GM23338 (cell line): ENCODE data around the gene TMEM209. TPM values are rescaled to one million over a fixed set of nuclear protein-coding genes. Genes with fewer than 3 reads are reported as not detected.

Experiments
- ATAC-seq: fragments of 200-7000 bp; cut with Tn5 transposase; 3 replicates; pipeline ENCODE4 v1.9.1; 2020
- DNase-seq: peaks from one replicate; pipeline ENCODE4 v3.0.0-alpha.2; 2015; ENCODE audit warnings: low spot score
- H2AFZ ChIP-seq: fragments of 200-600 bp; sonication (generic); 2 replicates; pipeline ENCODE4 v1.8.0; 2016; ENCODE audit warnings: antibody characterized with exemption, mild to moderate bottlenecking, moderate library complexity
- H3F3A ChIP-seq: fragments of 200-600 bp; sonication (generic); replicated peaks from 2 replicates; pipeline ENCODE4 v1.8.0; 2017; ENCODE audit warnings: antibody characterized with exemption, mixed run types, low read depth
- H3K27ac ChIP-seq: fragments of 200-600 bp; sonication (generic); 2 replicates; pipeline ENCODE4 v1.6.1; 2016; ENCODE audit warnings: low read depth
- H3K27me3 ChIP-seq: fragments of 200-600 bp; sonication (generic); 2 replicates; pipeline ENCODE4 v1.8.0; 2016; ENCODE audit warnings: mild to moderate bottlenecking, mixed run types, moderate library complexity; ENCODE audit not compliant: insufficient read depth
- H3K36me3 ChIP-seq: fragments of 200-600 bp; sonication (generic); 2 replicates; pipeline ENCODE4 v1.8.0; 2016; ENCODE audit warnings: mild to moderate bottlenecking; ENCODE audit not compliant: insufficient read depth
- H3K4me1 ChIP-seq: fragments of 200-600 bp; sonication (generic); 2 replicates; pipeline ENCODE4 v1.8.0; 2016; ENCODE audit warnings: mild to moderate bottlenecking, moderate library complexity; ENCODE audit not compliant: insufficient read depth
- H3K4me2 ChIP-seq: fragments of 200-600 bp; sonication (generic); 2 replicates; pipeline ENCODE4 v1.7.1; 2017; ENCODE audit warnings: mixed run types
- H3K4me3 ChIP-seq: fragments of 200-600 bp; sonication (generic); 2 replicates; pipeline ENCODE4 v1.6.1; 2016; ENCODE audit warnings: mixed run types
- H3K79me2 ChIP-seq: fragments of 200-600 bp; sonication (generic); replicated peaks from 2 replicates; pipeline ENCODE4 v1.8.0; 2017; ENCODE audit warnings: mild to moderate bottlenecking; ENCODE audit not compliant: insufficient read depth
- H3K9me2 ChIP-seq: fragments of 200-600 bp; sonication (generic); 2 replicates; pipeline ENCODE4 v1.8.0; 2017; ENCODE audit not compliant: insufficient read depth
- H4K20me1 ChIP-seq: fragments of 200-600 bp; sonication (generic); replicated peaks from 2 replicates; pipeline ENCODE4 v1.8.0; 2017; ENCODE audit warnings: mild to moderate bottlenecking; ENCODE audit not compliant: insufficient read depth
- H3K27ac Mint-ChIP-seq: 2 replicates; pipeline ENCODE4 v1.8.0; 2020; ENCODE audit warnings: inconsistent platforms, mild to moderate bottlenecking, moderate library complexity, mixed read lengths
- H3K27me3 Mint-ChIP-seq: 3 replicates; pipeline ENCODE4 v1.8.0; 2022; ENCODE audit warnings: low read depth, mild to moderate bottlenecking, moderate library complexity, mixed read lengths, inconsistent platforms; ENCODE audit not compliant: insufficient read depth, poor library complexity
- H3K36me3 Mint-ChIP-seq: 3 replicates; pipeline ENCODE4 v1.8.0; 2021; ENCODE audit warnings: low read depth, mild to moderate bottlenecking, inconsistent platforms, moderate library complexity, mixed read lengths
- H3K4me1 Mint-ChIP-seq: 3 replicates; pipeline ENCODE4 v1.8.0; 2020; ENCODE audit warnings: mild to moderate bottlenecking, inconsistent platforms, mixed read lengths
- H3K4me3 Mint-ChIP-seq: 3 replicates; pipeline ENCODE4 v1.8.0; 2021; ENCODE audit warnings: moderate library complexity, mild to moderate bottlenecking, inconsistent platforms, mixed read lengths
- H3K9me3 Mint-ChIP-seq: 3 replicates; pipeline ENCODE4 v1.8.0; 2020; ENCODE audit warnings: moderate library complexity, mild to moderate bottlenecking, inconsistent platforms, mixed read lengths
- CREB1 ChIP-seq: fragments of 250-450 bp; sonication (Bioruptor Pico); IDR thresholded peaks from 2 replicates; pipeline ENCODE4 v1.5.0; 2020; ENCODE audit warnings: low read depth, mild to moderate bottlenecking, moderate library complexity
- ETS1 ChIP-seq: IDR thresholded peaks from 2 replicates; pipeline ENCODE4 v1.6.1; 2016; ENCODE audit warnings: antibody characterized with exemption
- EZH2 ChIP-seq: fragments of 200-600 bp; sonication (generic); IDR thresholded peaks from one replicate; pipeline ENCODE4 v1.8.0; 2017; ENCODE audit warnings: antibody characterized with exemption, mild to moderate bottlenecking, low read depth; ENCODE audit not compliant: unreplicated experiment
- EZH2phosphoT487 ChIP-seq: fragments of 200-600 bp; sonication (generic); IDR thresholded peaks from one replicate; pipeline ENCODE4 v1.8.1; 2018; ENCODE audit warnings: antibody characterized with exemption; ENCODE audit not compliant: unreplicated experiment
- JUNB ChIP-seq: IDR thresholded peaks from one replicate; pipeline ENCODE4 v1.6.1; 2016; ENCODE audit warnings: antibody characterized with exemption; ENCODE audit not compliant: unreplicated experiment
- NANOG ChIP-seq: IDR thresholded peaks from 2 replicates; pipeline ENCODE4 v1.6.1; 2016; ENCODE audit warnings: antibody characterized with exemption, borderline replicate concordance
- POLR2AphosphoS5 ChIP-seq: IDR thresholded peaks from 2 replicates; pipeline ENCODE4 v1.6.1; 2016; ENCODE audit warnings: antibody characterized with exemption, low read depth
- REST ChIP-seq: IDR thresholded peaks from one replicate; pipeline ENCODE4 v1.6.1; 2018; ENCODE audit warnings: antibody characterized with exemption; ENCODE audit not compliant: unreplicated experiment
- STAT1 ChIP-seq: IDR thresholded peaks from one replicate; pipeline ENCODE4 v1.6.1; 2016; ENCODE audit warnings: antibody characterized with exemption; ENCODE audit not compliant: unreplicated experiment
- ZNF114 ChIP-seq: fragments of 250-450 bp; sonication (Bioruptor Pico); IDR thresholded peaks from 2 replicates; pipeline ENCODE4 v1.5.0; 2020; ENCODE audit warnings: mild to moderate bottlenecking, moderate library complexity
- ZNF331 ChIP-seq: fragments of 250-450 bp; sonication (Bioruptor Pico); IDR thresholded peaks from 2 replicates; pipeline ENCODE4 v1.5.0; 2020; ENCODE audit warnings: low read depth, mild to moderate bottlenecking, moderate library complexity
- long read RNA-seq: library from polyadenylated mRNA; unstranded; transcript quantifications from one replicate; pipeline ENCODE4 v2.0.0, GENCODE V29; 2020; ENCODE audit not compliant: unreplicated experiment
- polyA plus RNA-seq: library from polyadenylated mRNA; unstranded; fragments of >200 nt; fragmentation: Nextera tagmentation; extraction: Ambion mirVana; gene quantifications from 2 replicates; pipeline ENCODE4 v1.2.1, GENCODE V29; 2016
- total RNA-seq: library from RNA; depleted of rRNA; stranded (reverse); fragments of >200 nt; shearing (Covaris generic); gene quantifications from 2 replicates; pipeline ENCODE4 v1.2.3, GENCODE V29; 2014; rRNA removed

TMEM209 gene
- 18.6 and 23.6 TPM in 2 replicates for total RNA-seq
- 21.3 and 26.2 TPM in 2 replicates for polyA plus RNA-seq
- long read RNA-seq, partial matches to known transcripts = 4 of 8 reads
- long read RNA-seq, other reads (novel, unspliced or antisense) = 3 of 8 reads

GRCh38 chr7:130205084-130205947 is at the start of gene TMEM209:
TMEM209 (minus strand) TSS chr7:130205406; CDS start chr7:130205375, 31 bp downstream.
- peaks cover 15% of the 10 kb centered on the region; the same call in 1 of the 2 replicates for H3K36me3 ChIP-seq
- DNase-seq (peak; percentile 99), ATAC-seq (peak; percentile 94)
- H3K9me2 ChIP-seq = no peaks in the 10 kb centered on the region
- Mint-ChIP-seq H3K4me3 (peak within 1 kb of the TSS; percentile 97), H3K27ac (peak within 1 kb of the TSS; percentile 100), H3K27me3 (peaks cover 6% of the 10 kb centered on the region), H3K36me3 (peaks cover 31% of the 10 kb centered on the region), H3K9me3 (no peaks in the 10 kb centered on the region), H3K4me1 (no peaks in the 10 kb centered on the region; the same call in 2 of the 3 replicates)
- peak within 1 kb of the TSS; percentile 79 for H3K4me2 ChIP-seq
- no peaks in the 10 kb centered on the region for H3F3A ChIP-seq
- H3K27ac ChIP-seq = peak within 1 kb of the TSS; percentile 93
- no peaks in the 10 kb centered on the region for H3K79me2 ChIP-seq
- H4K20me1 ChIP-seq = no peaks in the 10 kb centered on the region
- TF ChIP-seq POLR2AphosphoS5 (peak; percentile 97), CREB1 (no peak), EZH2 (no peak), ZNF331 (CRISPR knock-in tag) (no peak), NANOG (no peak), ETS1 (peak; percentile 73)
- H2AFZ ChIP-seq = peak within 1 kb of the TSS; percentile 95
- H3K27me3 ChIP-seq = no peaks in the 10 kb centered on the region
- no peaks in the 10 kb centered on the region for H3K4me1 ChIP-seq
- H3K4me3 ChIP-seq = peak within 1 kb of the TSS; percentile 65

GRCh38 chr7:130254555-130254954 is 49.3 kb upstream of the TMEM209 start:
- Mint-ChIP-seq H3K27me3 (peaks cover 9% of the 10 kb centered on the region), H3K4me1 (peaks cover 9% of the 10 kb centered on the region; the same call in 2 of the 3 replicates), H3K36me3 (peaks cover 42% of the 10 kb centered on the region; the same call in 2 of the 3 replicates), H3K4me3 (no peak overlapping the region), H3K27ac (no peak overlapping the region; the same call in 1 of the 2 replicates), H3K9me3 (peaks cover 41% of the 10 kb centered on the region)
- Histone ChIP-seq H3K79me2 (no peaks in the 10 kb centered on the region), H3K9me2 (no peaks in the 10 kb centered on the region; the same call in 1 of the 2 replicates), H3K36me3 (peaks cover 15% of the 10 kb centered on the region), H2AFZ (peak overlapping the region; percentile 90), H3K27ac (no peak overlapping the region), H3F3A (no peaks in the 10 kb centered on the region), H3K4me3 (no peak overlapping the region), H3K4me2 (no peak overlapping the region), H3K27me3 (no peaks in the 10 kb centered on the region), H4K20me1 (no peaks in the 10 kb centered on the region), H3K4me1 (0 out of 2 replicates have a peak, but pooled peaks cover 3% of the 10 kb centered on the region)
- DNase-seq = no peak
- ATAC-seq = no peak
- TF ChIP-seq POLR2AphosphoS5 = no peak
- no peak for TF ChIP-seq ETS1
- TF ChIP-seq EZH2phosphoT487 = no peak
- TF ChIP-seq STAT1 = no peak
- no peak for TF ChIP-seq ZNF114
- TF ChIP-seq REST = no peak
- no peak for TF ChIP-seq JUNB
- no peak for TF ChIP-seq NANOG
